HepG2 (cell line): ENCODE results near the gene PDE5A.
"Not testable (repeated sequence)": the region's sequence is repeated elsewhere in the genome, so short reads cannot be mapped to it uniquely, and the experiment has no call there.

Experiments
- CC2D1A ChIP-seq: sonication (generic); formaldehyde crosslinking; IDR thresholded peaks from 2 replicates; pipeline ENCODE4 v1.8.1; 2023; ENCODE audit warnings: mild to moderate bottlenecking, missing genetic modification reagents
- ETV6 ChIP-seq: sonication (generic); formaldehyde crosslinking; conservative IDR thresholded peaks from 2 replicates; pipeline ENCODE4 v1.4.0; 2020; ENCODE audit warnings: missing genetic modification reagents
- PCBP1 ChIP-seq: fragments of 200-400 bp; formaldehyde crosslinking; IDR thresholded peaks from 2 replicates; pipeline ENCODE4 v1.6.1; 2017; ENCODE audit warnings: mild to moderate bottlenecking, low read depth, low read length, borderline replicate concordance
- POLR2A ChIP-seq, 2 experiments: IDR thresholded peaks; 2 replicates each; pipeline ENCODE4 v1.6.1; 2011; ENCODE audit warnings: low read depth in 2 of 2, low read length in 2 of 2, mild to moderate bottlenecking in 1 of 2, moderate library complexity in 1 of 2; ENCODE audit not compliant: insufficient read depth in 1 of 2
- POLR2AphosphoS5 ChIP-seq: IDR thresholded peaks from 2 replicates; pipeline ENCODE4 v1.6.1; 2012; ENCODE audit warnings: low read depth, low read length
- TBP ChIP-seq: sonication (generic); formaldehyde crosslinking; IDR thresholded peaks from 2 replicates; pipeline ENCODE4 v1.5.0; 2020; ENCODE audit warnings: missing genetic modification reagents
- ZBTB7A ChIP-seq: sonication (generic); formaldehyde crosslinking; IDR thresholded peaks from 2 replicates; pipeline ENCODE4 v1.8.0; 2022; ENCODE audit warnings: mild to moderate bottlenecking, missing genetic modification reagents
- ZNF367 ChIP-seq: sonication (generic); formaldehyde crosslinking; IDR thresholded peaks from 2 replicates; pipeline ENCODE4 v1.4.0; 2020; ENCODE audit warnings: missing genetic modification reagents, borderline replicate concordance
- TF ChIP-seq, protein P1 (sequence below): sonication (generic); formaldehyde crosslinking; IDR thresholded peaks from 2 replicates; pipeline ENCODE4 v1.5.0; 2020; ENCODE audit warnings: mild to moderate bottlenecking, missing genetic modification reagents, moderate library complexity
- TF ChIP-seq, protein P2 (sequence below): sonication (generic); formaldehyde crosslinking; IDR thresholded peaks from 2 replicates; pipeline ENCODE4 v1.8.0; 2022; ENCODE audit warnings: mild to moderate bottlenecking, missing genetic modification reagents
- TF ChIP-seq, protein P3 (sequence below): sonication (generic); formaldehyde crosslinking; IDR thresholded peaks from 2 replicates; pipeline ENCODE4 v1.5.0; 2020; ENCODE audit warnings: missing genetic modification reagents, mild to moderate bottlenecking, borderline replicate concordance
- TF ChIP-seq, protein P4 (sequence below): sonication (generic); formaldehyde crosslinking; IDR thresholded peaks from 2 replicates; pipeline ENCODE4 v1.4.0; 2020; ENCODE audit warnings: mild to moderate bottlenecking, missing genetic modification reagents
- TF ChIP-seq, protein P5 (sequence below): sonication (generic); formaldehyde crosslinking; IDR thresholded peaks from 2 replicates; pipeline ENCODE4 v1.4.0; 2020; ENCODE audit warnings: missing genetic modification reagents

DNA sequence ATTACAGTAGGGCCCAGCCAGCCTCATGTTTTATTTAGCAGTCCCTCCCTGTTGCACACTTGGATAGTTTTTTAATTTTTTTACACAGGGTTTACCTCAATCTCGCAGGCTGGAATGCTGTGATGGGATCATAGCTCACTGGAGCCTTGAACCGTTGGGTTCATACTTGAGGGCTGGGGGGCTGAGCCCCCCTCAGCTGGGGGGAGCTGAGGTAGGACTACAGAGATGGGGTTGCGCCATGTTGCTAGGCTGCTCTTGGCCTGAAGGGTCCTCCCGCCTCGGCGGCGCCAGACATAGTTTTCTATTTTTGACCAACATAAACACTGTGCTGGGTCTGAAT lies 174.5 kb downstream of the PDE5A start:
- TF ChIP-seq, protein P1, sequence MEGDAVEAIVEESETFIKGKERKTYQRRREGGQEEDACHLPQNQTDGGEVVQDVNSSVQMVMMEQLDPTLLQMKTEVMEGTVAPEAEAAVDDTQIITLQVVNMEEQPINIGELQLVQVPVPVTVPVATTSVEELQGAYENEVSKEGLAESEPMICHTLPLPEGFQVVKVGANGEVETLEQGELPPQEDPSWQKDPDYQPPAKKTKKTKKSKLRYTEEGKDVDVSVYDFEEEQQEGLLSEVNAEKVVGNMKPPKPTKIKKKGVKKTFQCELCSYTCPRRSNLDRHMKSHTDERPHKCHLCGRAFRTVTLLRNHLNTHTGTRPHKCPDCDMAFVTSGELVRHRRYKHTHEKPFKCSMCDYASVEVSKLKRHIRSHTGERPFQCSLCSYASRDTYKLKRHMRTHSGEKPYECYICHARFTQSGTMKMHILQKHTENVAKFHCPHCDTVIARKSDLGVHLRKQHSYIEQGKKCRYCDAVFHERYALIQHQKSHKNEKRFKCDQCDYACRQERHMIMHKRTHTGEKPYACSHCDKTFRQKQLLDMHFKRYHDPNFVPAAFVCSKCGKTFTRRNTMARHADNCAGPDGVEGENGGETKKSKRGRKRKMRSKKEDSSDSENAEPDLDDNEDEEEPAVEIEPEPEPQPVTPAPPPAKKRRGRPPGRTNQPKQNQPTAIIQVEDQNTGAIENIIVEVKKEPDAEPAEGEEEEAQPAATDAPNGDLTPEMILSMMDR (CRISPR knock-in tag): not testable (repeated sequence)
- TF ChIP-seq ZNF367 (CRISPR knock-in tag); ETV6 (CRISPR knock-in tag); POLR2AphosphoS5; ZBTB7A (CRISPR knock-in tag); TBP (CRISPR knock-in tag); POLR2A (IDR thresholded peaks at IDR 0.05; ENCODE audit: insufficient read depth in 1 of 2, low read depth in 2 of 2, low read length in 2 of 2); PCBP1; CC2D1A (CRISPR knock-in tag): not testable (repeated sequence)
- TF ChIP-seq, protein P2, sequence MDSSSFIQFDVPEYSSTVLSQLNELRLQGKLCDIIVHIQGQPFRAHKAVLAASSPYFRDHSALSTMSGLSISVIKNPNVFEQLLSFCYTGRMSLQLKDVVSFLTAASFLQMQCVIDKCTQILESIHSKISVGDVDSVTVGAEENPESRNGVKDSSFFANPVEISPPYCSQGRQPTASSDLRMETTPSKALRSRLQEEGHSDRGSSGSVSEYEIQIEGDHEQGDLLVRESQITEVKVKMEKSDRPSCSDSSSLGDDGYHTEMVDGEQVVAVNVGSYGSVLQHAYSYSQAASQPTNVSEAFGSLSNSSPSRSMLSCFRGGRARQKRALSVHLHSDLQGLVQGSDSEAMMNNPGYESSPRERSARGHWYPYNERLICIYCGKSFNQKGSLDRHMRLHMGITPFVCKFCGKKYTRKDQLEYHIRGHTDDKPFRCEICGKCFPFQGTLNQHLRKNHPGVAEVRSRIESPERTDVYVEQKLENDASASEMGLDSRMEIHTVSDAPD (CRISPR knock-in tag): not testable (repeated sequence)
- TF ChIP-seq, protein P3, sequence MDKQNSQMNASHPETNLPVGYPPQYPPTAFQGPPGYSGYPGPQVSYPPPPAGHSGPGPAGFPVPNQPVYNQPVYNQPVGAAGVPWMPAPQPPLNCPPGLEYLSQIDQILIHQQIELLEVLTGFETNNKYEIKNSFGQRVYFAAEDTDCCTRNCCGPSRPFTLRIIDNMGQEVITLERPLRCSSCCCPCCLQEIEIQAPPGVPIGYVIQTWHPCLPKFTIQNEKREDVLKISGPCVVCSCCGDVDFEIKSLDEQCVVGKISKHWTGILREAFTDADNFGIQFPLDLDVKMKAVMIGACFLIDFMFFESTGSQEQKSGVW (CRISPR knock-in tag): not testable (repeated sequence)
- TF ChIP-seq, protein P4, sequence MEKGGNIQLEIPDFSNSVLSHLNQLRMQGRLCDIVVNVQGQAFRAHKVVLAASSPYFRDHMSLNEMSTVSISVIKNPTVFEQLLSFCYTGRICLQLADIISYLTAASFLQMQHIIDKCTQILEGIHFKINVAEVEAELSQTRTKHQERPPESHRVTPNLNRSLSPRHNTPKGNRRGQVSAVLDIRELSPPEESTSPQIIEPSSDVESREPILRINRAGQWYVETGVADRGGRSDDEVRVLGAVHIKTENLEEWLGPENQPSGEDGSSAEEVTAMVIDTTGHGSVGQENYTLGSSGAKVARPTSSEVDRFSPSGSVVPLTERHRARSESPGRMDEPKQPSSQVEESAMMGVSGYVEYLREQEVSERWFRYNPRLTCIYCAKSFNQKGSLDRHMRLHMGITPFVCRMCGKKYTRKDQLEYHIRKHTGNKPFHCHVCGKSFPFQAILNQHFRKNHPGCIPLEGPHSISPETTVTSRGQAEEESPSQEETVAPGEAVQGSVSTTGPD (CRISPR knock-in tag): not testable (repeated sequence)
- TF ChIP-seq, protein P5, sequence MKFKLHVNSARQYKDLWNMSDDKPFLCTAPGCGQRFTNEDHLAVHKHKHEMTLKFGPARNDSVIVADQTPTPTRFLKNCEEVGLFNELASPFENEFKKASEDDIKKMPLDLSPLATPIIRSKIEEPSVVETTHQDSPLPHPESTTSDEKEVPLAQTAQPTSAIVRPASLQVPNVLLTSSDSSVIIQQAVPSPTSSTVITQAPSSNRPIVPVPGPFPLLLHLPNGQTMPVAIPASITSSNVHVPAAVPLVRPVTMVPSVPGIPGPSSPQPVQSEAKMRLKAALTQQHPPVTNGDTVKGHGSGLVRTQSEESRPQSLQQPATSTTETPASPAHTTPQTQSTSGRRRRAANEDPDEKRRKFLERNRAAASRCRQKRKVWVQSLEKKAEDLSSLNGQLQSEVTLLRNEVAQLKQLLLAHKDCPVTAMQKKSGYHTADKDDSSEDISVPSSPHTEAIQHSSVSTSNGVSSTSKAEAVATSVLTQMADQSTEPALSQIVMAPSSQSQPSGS (CRISPR knock-in tag): not testable (repeated sequence)
